Mammary epithelial cell (primary cell): ENCODE results near the gene SLC35E2B.
"Not testable (repeated sequence)": the region's sequence is repeated elsewhere in the genome, so short reads cannot be mapped to it uniquely, and the experiment has no call there.

ENCODE experiments used
- EZH2 ChIP-seq: IDR thresholded peaks from 2 replicates; pipeline ENCODE4 v1.6.1; 2012; ENCODE audit warnings: low read length, inconsistent platforms, borderline replicate concordance
- TF ChIP-seq, protein P1 (sequence below), 2 donors: IDR thresholded peaks in 1 of 2; conservative IDR thresholded peaks in 1 of 2; 2 replicates each; pipeline ENCODE4 v1.5.1; 2011 to 2012; ENCODE audit warnings: inconsistent platforms in 2 of 2, low read length in 2 of 2, mild to moderate bottlenecking in 2 of 2, control low read depth in 1 of 2, low read depth in 1 of 2; ENCODE audit not compliant: insufficient read depth in 1 of 2; ENCODE audit errors: extremely low read depth in 1 of 2

- TF ChIP-seq EZH2 = not testable (repeated sequence)
- TF ChIP-seq, protein P1, sequence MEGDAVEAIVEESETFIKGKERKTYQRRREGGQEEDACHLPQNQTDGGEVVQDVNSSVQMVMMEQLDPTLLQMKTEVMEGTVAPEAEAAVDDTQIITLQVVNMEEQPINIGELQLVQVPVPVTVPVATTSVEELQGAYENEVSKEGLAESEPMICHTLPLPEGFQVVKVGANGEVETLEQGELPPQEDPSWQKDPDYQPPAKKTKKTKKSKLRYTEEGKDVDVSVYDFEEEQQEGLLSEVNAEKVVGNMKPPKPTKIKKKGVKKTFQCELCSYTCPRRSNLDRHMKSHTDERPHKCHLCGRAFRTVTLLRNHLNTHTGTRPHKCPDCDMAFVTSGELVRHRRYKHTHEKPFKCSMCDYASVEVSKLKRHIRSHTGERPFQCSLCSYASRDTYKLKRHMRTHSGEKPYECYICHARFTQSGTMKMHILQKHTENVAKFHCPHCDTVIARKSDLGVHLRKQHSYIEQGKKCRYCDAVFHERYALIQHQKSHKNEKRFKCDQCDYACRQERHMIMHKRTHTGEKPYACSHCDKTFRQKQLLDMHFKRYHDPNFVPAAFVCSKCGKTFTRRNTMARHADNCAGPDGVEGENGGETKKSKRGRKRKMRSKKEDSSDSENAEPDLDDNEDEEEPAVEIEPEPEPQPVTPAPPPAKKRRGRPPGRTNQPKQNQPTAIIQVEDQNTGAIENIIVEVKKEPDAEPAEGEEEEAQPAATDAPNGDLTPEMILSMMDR (conservative IDR thresholded peaks at IDR 0.05 in 1 of 2, IDR thresholded peaks at IDR 0.05 in 1 of 2; ENCODE audit: extremely low read depth in 1 of 2, insufficient read depth in 1 of 2, low read depth in 1 of 2, low read length in 2 of 2) = not testable (repeated sequence)
Measured at GRCh38 chr1:1705623-1706022, 13.0 kb upstream of the SLC35E2B start.
